Adrenal gland (tissue), 5 donors: ENCODE results near the gene KLK11.

Experiments
- POLR2A ChIP-seq, 2 donors: fragments of 450-650 bp; IDR thresholded peaks; one replicate each; pipeline ENCODE4 v1.6.1; 2017; ENCODE audit warnings: antibody characterized with exemption in 2 of 2, mild to moderate bottlenecking in 2 of 2, moderate library complexity in 1 of 2
- TF ChIP-seq, protein P1 (sequence below), 6 experiments: fragments of 450-650 bp in 4 of 6; fragments of 200-600 bp in 2 of 6; sonication (generic) in 1 of 6; IDR thresholded peaks; 1 replicate in 5 of 6; 2 replicates in 1 of 6; pipeline versions ENCODE4 v1.5.1 to v1.8.0; 2016 to 2021; ENCODE audit warnings: antibody characterized with exemption in 6 of 6, mild to moderate bottlenecking in 2 of 6, moderate library complexity in 1 of 6
- donor health status: DM: no; HTN: no; CAD: no.

DNA sequence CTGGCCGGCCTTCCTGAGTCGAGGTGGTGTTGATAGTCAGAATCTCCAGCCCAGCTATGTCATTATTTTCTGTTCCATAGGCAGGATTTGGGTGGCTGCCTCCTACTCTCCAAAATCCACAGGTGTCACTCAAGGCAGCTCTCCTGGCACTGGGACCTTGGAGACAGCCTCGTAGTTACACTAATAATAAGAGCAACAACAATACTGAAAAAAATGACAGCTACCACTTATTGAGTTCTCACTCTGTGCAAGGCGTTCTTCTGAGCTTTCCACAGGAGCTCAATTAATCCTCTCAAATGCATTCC, 20.6 kb upstream of the KLK11 start:
- TF ChIP-seq, protein P1, sequence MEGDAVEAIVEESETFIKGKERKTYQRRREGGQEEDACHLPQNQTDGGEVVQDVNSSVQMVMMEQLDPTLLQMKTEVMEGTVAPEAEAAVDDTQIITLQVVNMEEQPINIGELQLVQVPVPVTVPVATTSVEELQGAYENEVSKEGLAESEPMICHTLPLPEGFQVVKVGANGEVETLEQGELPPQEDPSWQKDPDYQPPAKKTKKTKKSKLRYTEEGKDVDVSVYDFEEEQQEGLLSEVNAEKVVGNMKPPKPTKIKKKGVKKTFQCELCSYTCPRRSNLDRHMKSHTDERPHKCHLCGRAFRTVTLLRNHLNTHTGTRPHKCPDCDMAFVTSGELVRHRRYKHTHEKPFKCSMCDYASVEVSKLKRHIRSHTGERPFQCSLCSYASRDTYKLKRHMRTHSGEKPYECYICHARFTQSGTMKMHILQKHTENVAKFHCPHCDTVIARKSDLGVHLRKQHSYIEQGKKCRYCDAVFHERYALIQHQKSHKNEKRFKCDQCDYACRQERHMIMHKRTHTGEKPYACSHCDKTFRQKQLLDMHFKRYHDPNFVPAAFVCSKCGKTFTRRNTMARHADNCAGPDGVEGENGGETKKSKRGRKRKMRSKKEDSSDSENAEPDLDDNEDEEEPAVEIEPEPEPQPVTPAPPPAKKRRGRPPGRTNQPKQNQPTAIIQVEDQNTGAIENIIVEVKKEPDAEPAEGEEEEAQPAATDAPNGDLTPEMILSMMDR (IDR thresholded peaks at IDR 0.05), result no peak
- TF ChIP-seq POLR2A (IDR thresholded peaks at IDR 0.05), result no peak
